Measurements from ENCODE around the gene MIB1.

DNA sequence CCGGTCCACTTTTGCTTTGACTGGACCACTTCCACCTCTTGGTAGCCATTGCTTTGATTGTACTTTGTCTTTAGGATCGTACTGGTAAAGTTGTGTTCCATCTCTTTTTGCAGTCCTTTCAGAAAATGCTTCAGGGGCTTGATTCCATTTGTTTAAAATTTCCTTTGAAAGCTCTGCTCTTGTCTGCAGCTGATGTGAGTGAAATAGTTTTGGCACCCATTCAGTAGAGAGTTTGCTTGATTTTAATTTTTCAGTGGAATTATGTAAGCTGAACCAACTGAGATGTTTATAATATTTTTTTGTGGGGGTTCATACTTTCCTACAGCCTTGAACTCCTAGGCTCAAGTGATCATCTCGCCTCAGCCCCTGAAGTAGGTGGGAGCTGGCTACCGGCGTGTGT lies 7.6 kb upstream of the MIB1 start:
- TF ChIP-seq, protein P1, sequence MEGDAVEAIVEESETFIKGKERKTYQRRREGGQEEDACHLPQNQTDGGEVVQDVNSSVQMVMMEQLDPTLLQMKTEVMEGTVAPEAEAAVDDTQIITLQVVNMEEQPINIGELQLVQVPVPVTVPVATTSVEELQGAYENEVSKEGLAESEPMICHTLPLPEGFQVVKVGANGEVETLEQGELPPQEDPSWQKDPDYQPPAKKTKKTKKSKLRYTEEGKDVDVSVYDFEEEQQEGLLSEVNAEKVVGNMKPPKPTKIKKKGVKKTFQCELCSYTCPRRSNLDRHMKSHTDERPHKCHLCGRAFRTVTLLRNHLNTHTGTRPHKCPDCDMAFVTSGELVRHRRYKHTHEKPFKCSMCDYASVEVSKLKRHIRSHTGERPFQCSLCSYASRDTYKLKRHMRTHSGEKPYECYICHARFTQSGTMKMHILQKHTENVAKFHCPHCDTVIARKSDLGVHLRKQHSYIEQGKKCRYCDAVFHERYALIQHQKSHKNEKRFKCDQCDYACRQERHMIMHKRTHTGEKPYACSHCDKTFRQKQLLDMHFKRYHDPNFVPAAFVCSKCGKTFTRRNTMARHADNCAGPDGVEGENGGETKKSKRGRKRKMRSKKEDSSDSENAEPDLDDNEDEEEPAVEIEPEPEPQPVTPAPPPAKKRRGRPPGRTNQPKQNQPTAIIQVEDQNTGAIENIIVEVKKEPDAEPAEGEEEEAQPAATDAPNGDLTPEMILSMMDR (IDR thresholded peaks at IDR 0.05): no peak
- TF ChIP-seq POLR2A (IDR thresholded peaks at IDR 0.05): no peak
